Gastrocnemius medialis (tissue), 4 donors: ENCODE results near the gene NPTX2. TPM values are rescaled to one million over a fixed set of nuclear protein-coding genes. Genes with fewer than 3 reads are reported as not detected.

ENCODE experiments used
- ATAC-seq, 2 donors: fragments of 150-250 bp; one replicate each; pipeline ENCODE4 v1.9.1; 2016
- DNase-seq, 2 donors: peaks; one replicate each; pipeline ENCODE4 v3.0.0-alpha.2; 2019
- H3K27ac ChIP-seq, 4 donors: fragments of 200-600 bp; sonication (generic); 1 replicate in 1 of 4; 2 replicates in 3 of 4; pipeline ENCODE4 v1.5.1; 2016 to 2018; ENCODE audit warnings: mild to moderate bottlenecking in 2 of 4, moderate library complexity in 1 of 4
- H3K27me3 ChIP-seq, 3 donors: fragments of 200-600 bp; sonication (generic) in 2 of 3; 1 replicate in 1 of 3; 2 replicates in 2 of 3; pipeline versions ENCODE4 v1.5.1 to v1.6.0; 2016 to 2019; ENCODE audit warnings: mild to moderate bottlenecking in 1 of 3, moderate library complexity in 1 of 3
- H3K36me3 ChIP-seq, 2 donors: fragments of 200-600 bp; sonication (generic) in 1 of 2; one replicate each; pipeline ENCODE4 v1.5.1; 2017 to 2018
- H3K4me1 ChIP-seq, 2 donors: fragments of 200-600 bp; sonication (generic) in 1 of 2; one replicate each; pipeline ENCODE4 v1.5.1; 2016 to 2017; ENCODE audit warnings: mild to moderate bottlenecking in 2 of 2
- H3K4me3 ChIP-seq, 4 donors: fragments of 200-600 bp; sonication (generic) in 3 of 4; 1 replicate in 1 of 4; 2 replicates in 3 of 4; pipeline ENCODE4 v1.5.1; 2016 to 2019; ENCODE audit warnings: mild to moderate bottlenecking in 2 of 4
- H3K9me3 ChIP-seq, 3 donors: fragments of 200-600 bp; sonication (generic) in 2 of 3; 1 replicate in 1 of 3; 2 replicates in 2 of 3; pipeline ENCODE4 v1.5.1; 2016 to 2019
- POLR2A ChIP-seq, 2 donors: fragments of 450-650 bp; IDR thresholded peaks; one replicate each; pipeline ENCODE4 v1.6.1; 2017; ENCODE audit warnings: antibody characterized with exemption in 2 of 2, mild to moderate bottlenecking in 2 of 2, moderate library complexity in 2 of 2
- in situ Hi-C, 4 donors: fragments of 200-750 bp; cut with MboI; loops; one replicate each; pipeline versions ENCODE4 v1.15.0 to v1.8.0; 2017; ENCODE audit warnings: low sequenced_read_pairs in 4 of 4
- intact Hi-C: fragments of 100-400 bp; cut with DNase I; formaldehyde crosslinking; loops from one replicate; pipeline ENCODE4 v1.15.1; 2023; ENCODE audit warnings: low total_unique reads
- total RNA-seq, 4 donors: library from RNA; depleted of rRNA; stranded (reverse); fragments of >200 nt; gene quantifications; one replicate each; pipeline versions ENCODE4 v1.1.0 to v1.2.3, GENCODE V29; 2016
- TF ChIP-seq, protein P1 (sequence below), 5 experiments: fragments of 450-650 bp in 3 of 5; fragments of 200-600 bp in 2 of 5; sonication (generic) in 2 of 5; IDR thresholded peaks in 4 of 5; conservative IDR thresholded peaks in 1 of 5; 1 replicate in 4 of 5; 2 replicates in 1 of 5; pipeline ENCODE4 v1.5.1; 2016 to 2019; ENCODE audit warnings: antibody characterized with exemption in 5 of 5, mild to moderate bottlenecking in 3 of 5, moderate library complexity in 3 of 5

The NPTX2 gene
- total RNA-seq, 4 donors from 2014 or later, result 9.6 to 22.7 (median 16.6) TPM

- ATAC-seq, result no peak
- H3K36me3 ChIP-seq, result no peaks in the 10 kb centered on the region
Measured at GRCh38 chr7:98671733-98672331, 54.7 kb downstream of the NPTX2 start.

GRCh38 chr7:98674461-98674860 is 57.4 kb downstream of the NPTX2 start:
- DNase-seq, result no peak
- intact Hi-C loops, result no loop called here
- Histone ChIP-seq H3K4me1 (no peaks in the 10 kb centered on the region), H3K27ac (no peak overlapping the region), H3K9me3 (no peaks in the 10 kb centered on the region), H3K36me3 (no peaks in the 10 kb centered on the region), H3K27me3 (no peaks in the 10 kb centered on the region), H3K4me3 (no peak overlapping the region)
- ATAC-seq, result no peak
- TF ChIP-seq, protein P1, sequence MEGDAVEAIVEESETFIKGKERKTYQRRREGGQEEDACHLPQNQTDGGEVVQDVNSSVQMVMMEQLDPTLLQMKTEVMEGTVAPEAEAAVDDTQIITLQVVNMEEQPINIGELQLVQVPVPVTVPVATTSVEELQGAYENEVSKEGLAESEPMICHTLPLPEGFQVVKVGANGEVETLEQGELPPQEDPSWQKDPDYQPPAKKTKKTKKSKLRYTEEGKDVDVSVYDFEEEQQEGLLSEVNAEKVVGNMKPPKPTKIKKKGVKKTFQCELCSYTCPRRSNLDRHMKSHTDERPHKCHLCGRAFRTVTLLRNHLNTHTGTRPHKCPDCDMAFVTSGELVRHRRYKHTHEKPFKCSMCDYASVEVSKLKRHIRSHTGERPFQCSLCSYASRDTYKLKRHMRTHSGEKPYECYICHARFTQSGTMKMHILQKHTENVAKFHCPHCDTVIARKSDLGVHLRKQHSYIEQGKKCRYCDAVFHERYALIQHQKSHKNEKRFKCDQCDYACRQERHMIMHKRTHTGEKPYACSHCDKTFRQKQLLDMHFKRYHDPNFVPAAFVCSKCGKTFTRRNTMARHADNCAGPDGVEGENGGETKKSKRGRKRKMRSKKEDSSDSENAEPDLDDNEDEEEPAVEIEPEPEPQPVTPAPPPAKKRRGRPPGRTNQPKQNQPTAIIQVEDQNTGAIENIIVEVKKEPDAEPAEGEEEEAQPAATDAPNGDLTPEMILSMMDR (IDR thresholded peaks at IDR 0.05 in 4 of 5, conservative IDR thresholded peaks at IDR 0.05 in 1 of 5), result no peak
- no peak for TF ChIP-seq POLR2A (IDR thresholded peaks at IDR 0.05)
- in situ Hi-C loops, result no loop called here

More at GRCh38 chr7:98671733-98672331, 54.7 kb downstream of the NPTX2 start:
- Histone ChIP-seq H3K4me3 (no peak overlapping the region), H3K27me3 (no peaks in the 10 kb centered on the region), H3K27ac (no peak overlapping the region), H3K4me1 (no peaks in the 10 kb centered on the region), H3K9me3 (no peaks in the 10 kb centered on the region)
- intact Hi-C loops (no loop called here), in situ Hi-C loops (no loop called here)
- TF ChIP-seq, protein P1 (IDR thresholded peaks at IDR 0.05 in 4 of 5, conservative IDR thresholded peaks at IDR 0.05 in 1 of 5), result no peak
- TF ChIP-seq POLR2A (IDR thresholded peaks at IDR 0.05), result no peak
- DNase-seq, result no peak

DNA sequence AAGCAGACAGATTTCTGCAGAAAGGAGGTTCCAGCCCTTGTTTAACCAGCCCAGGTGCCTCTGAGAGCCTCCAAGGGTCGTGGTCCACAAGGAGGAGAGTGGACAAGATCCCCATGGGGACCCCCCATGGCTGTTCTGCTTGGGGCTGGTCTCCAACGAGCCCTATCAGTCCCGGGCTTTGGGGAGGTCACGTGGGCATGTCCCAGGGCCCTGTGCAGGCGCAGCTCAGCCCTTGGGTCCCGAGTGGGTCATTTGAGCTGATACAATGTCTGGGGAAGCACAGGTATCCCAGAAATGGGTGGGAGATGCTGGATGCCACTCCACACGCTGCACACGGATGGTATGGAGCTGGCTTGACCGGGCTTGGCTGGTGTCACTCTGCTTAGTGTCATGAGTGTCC is 57.8 kb downstream of the NPTX2 start:
- no peaks in the 10 kb centered on the region for H3K9me3 ChIP-seq
- DNase-seq (no peak), ATAC-seq (no peak)
- H3K27ac ChIP-seq, result no peak overlapping the region
- intact Hi-C loops (no loop called here), in situ Hi-C loops (no loop called here)
- H3K4me3 ChIP-seq, result no peak overlapping the region
- H3K36me3 ChIP-seq, result no peaks in the 10 kb centered on the region
- no peaks in the 10 kb centered on the region for H3K4me1 ChIP-seq
- H3K27me3 ChIP-seq, result no peaks in the 10 kb centered on the region
- TF ChIP-seq, protein P1 (IDR thresholded peaks at IDR 0.05 in 4 of 5, conservative IDR thresholded peaks at IDR 0.05 in 1 of 5), result no peak
- TF ChIP-seq POLR2A (IDR thresholded peaks at IDR 0.05), result no peak

- no peak for TF ChIP-seq POLR2A (IDR thresholded peaks at IDR 0.05)
- TF ChIP-seq, protein P1 (IDR thresholded peaks at IDR 0.05 in 4 of 5, conservative IDR thresholded peaks at IDR 0.05 in 1 of 5), result no peak
- Histone ChIP-seq H3K4me3 (no peak overlapping the region), H3K27ac (no peak overlapping the region), H3K27me3 (peaks cover 0 to 5% (median 0%) of the 10 kb centered on the region in 3 donors), H3K36me3 (no peaks in the 10 kb centered on the region), H3K9me3 (no peaks in the 10 kb centered on the region), H3K4me1 (no peaks in the 10 kb centered on the region)
- in situ Hi-C loops, result no loop called here
- intact Hi-C loops, result no loop called here
- ATAC-seq, result no peak
- no peak for DNase-seq
Measured at GRCh38 chr7:98678215-98678614, 61.1 kb downstream of the NPTX2 start.

Other genes starting within 250 kb of the NPTX2 start
- 1 to 10 TPM in 2 of 4 donors, under 1 TPM in 2; 0.59 to 3.8 (median 1.2) TPM for gene BAIAP2L1, start 216.2 kb upstream of the NPTX2 start, total RNA-seq